PC-9 (cell line): ENCODE measurements around the gene PSRC1. TPM values are rescaled to one million over a fixed set of nuclear protein-coding genes. Genes with fewer than 3 reads are reported as not detected.
"Not testable (repeated sequence)": the region's sequence is repeated elsewhere in the genome, so short reads cannot be mapped to it uniquely, and the experiment has no call there.

Experiments used
- BruUV-seq: library from RNA; stranded (reverse); fragments of 400-500 nt; replicated peaks from 2 replicates; lab custom pipeline; 2021; lab: Mats Ljungman, UMichigan
- CTCF ChIA-PET: fragments of 300-600 bp; sonication (Branson Sonifier 250); formaldehyde crosslinking; loops from one replicate; lab custom pipeline; 2022; ENCODE audit warnings: antibody characterized with exemption; lab: Charles Lee
- POLR2A ChIA-PET: fragments of 300-600 bp; sonication (Branson Sonifier 250); formaldehyde crosslinking; loops from one replicate; lab custom pipeline; 2022; ENCODE audit warnings: antibody characterized with exemption; ENCODE audit not compliant: unreplicated experiment; lab: Charles Lee
- DNase-seq, 2 experiments: peaks; one replicate each; pipeline versions ENCODE4 v3.0.0 to v3.0.0-alpha.2; 2015 to 2022; ENCODE audit warnings: mixed read lengths in 1 of 2
- H2AFZ ChIP-seq: fragments of 200-600 bp; sonication (generic); 2 replicates; pipeline ENCODE4 v1.8.1; 2017; ENCODE audit warnings: antibody characterized with exemption
- H3F3A ChIP-seq: fragments of 200-600 bp; sonication (generic); 2 replicates; pipeline ENCODE4 v1.8.1; 2017; ENCODE audit warnings: antibody characterized with exemption, mild to moderate bottlenecking, low read depth; ENCODE audit not compliant: insufficient read depth
- H3K27ac ChIP-seq: fragments of 200-600 bp; sonication (generic); 2 replicates; pipeline ENCODE4 v1.6.1; 2016; ENCODE audit warnings: mixed run types
- H3K27me3 ChIP-seq: fragments of 200-600 bp; sonication (generic); 2 replicates; pipeline ENCODE4 v1.6.1; 2016; ENCODE audit warnings: low read depth, mixed run types; ENCODE audit not compliant: insufficient read depth
- H3K36me3 ChIP-seq: fragments of 200-600 bp; sonication (generic); 2 replicates; pipeline ENCODE4 v1.6.1; 2016; ENCODE audit warnings: low read depth, mixed run types
- H3K4me1 ChIP-seq: fragments of 200-600 bp; sonication (generic); replicated peaks from 2 replicates; pipeline ENCODE4 v1.6.1; 2016; ENCODE audit warnings: mixed run types; ENCODE audit not compliant: insufficient read depth
- H3K4me2 ChIP-seq: fragments of 200-600 bp; sonication (generic); 2 replicates; pipeline ENCODE4 v1.6.1; 2017; ENCODE audit warnings: mixed run types
- H3K4me3 ChIP-seq: fragments of 200-600 bp; sonication (generic); 2 replicates; pipeline ENCODE4 v1.6.1; 2016; ENCODE audit warnings: mixed run types
- H3K79me2 ChIP-seq: fragments of 200-600 bp; sonication (generic); 2 replicates; pipeline ENCODE4 v1.6.1; 2017; ENCODE audit warnings: low read depth, mixed run types
- H3K9me2 ChIP-seq: fragments of 200-600 bp; sonication (generic); 2 replicates; pipeline ENCODE4 v1.8.1; 2017; ENCODE audit warnings: mild to moderate bottlenecking; ENCODE audit not compliant: insufficient read depth
- H3K9me3 ChIP-seq: fragments of 200-600 bp; sonication (generic); 2 replicates; pipeline ENCODE4 v1.8.1; 2016; ENCODE audit warnings: low read depth; ENCODE audit not compliant: insufficient read depth
- H4K20me1 ChIP-seq: fragments of 200-600 bp; sonication (generic); 2 replicates; pipeline ENCODE4 v1.8.1; 2017; ENCODE audit not compliant: insufficient read depth
- CTCF ChIP-seq: fragments of 200-600 bp; sonication (generic); conservative IDR thresholded peaks from 2 replicates; pipeline ENCODE4 v1.6.1; 2017; ENCODE audit warnings: mixed run types, antibody characterized with exemption, mild to moderate bottlenecking, moderate library complexity
- EZH2 ChIP-seq: fragments of 200-600 bp; sonication (generic); IDR thresholded peaks from 2 replicates; pipeline ENCODE4 v1.8.0; 2017; ENCODE audit warnings: antibody characterized with exemption, low read depth
- intact Hi-C: fragments of 100-400 bp; cut with micrococcal nuclease; formaldehyde crosslinking; loops from one replicate; pipeline ENCODE4 v1.10.0; 2022; ENCODE audit not compliant: unreplicated experiment
- total RNA-seq: library from RNA; stranded (reverse); gene quantifications from 2 replicates; pipeline ENCODE4 v1.2.3, GENCODE V29; 2021

Gene PSRC1
- total RNA-seq, 1 experiment from 2014 or later: 26.4 TPM

DNA sequence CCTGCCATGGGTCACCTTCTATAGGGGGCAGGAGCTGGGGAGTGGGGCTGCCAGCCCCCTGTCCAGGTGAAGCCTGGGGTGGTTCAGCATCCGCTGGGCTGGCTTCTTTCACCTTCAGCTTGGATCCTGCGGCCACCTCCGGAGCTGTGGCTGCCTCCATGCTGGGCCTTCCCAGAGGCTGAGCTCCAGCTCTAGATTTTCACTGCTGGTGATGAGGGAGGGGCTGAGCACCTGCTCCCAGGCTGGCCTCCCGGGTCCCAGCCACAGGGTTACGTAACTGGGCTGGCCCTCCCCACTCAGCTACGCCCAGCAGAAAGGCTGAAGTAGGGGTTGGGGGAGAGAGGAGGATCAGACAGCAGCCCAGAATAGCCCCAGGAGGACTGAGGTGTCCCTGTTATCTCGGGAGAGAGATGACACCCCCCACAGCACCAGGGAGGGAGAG is 23.9 kb upstream of the PSRC1 start, which contains the start of gene MYBPHL:
MYBPHL (minus strand) TSS at position 180 of the 442 bp plus-strand sequence; CDS start at position 160, 20 bp downstream.
- Histone ChIP-seq H3K27ac (no peak within 1 kb of the TSS), H3F3A (no peaks in the 10 kb centered on the region; the same call in 1 of the 2 replicates), H3K27me3 (no peaks in the 10 kb centered on the region), H2AFZ (no peak within 1 kb of the TSS), H3K9me3 (no peaks in the 10 kb centered on the region), H3K4me1 (no peaks in the 10 kb centered on the region), H3K4me2 (no peak within 1 kb of the TSS), H3K79me2 (no peaks in the 10 kb centered on the region), H3K4me3 (no peak within 1 kb of the TSS), H3K36me3 (no peaks in the 10 kb centered on the region), H3K9me2 (no peaks in the 10 kb centered on the region), H4K20me1 (no peaks in the 10 kb centered on the region)
- BruUV-seq: no TSS peak
- intact Hi-C loops: no loop called here
- ChIA-PET POLR2A (no interaction called here), CTCF (no interaction called here)
- TF ChIP-seq CTCF (no peak), EZH2 (no peak)
- no peak for DNase-seq

DNA sequence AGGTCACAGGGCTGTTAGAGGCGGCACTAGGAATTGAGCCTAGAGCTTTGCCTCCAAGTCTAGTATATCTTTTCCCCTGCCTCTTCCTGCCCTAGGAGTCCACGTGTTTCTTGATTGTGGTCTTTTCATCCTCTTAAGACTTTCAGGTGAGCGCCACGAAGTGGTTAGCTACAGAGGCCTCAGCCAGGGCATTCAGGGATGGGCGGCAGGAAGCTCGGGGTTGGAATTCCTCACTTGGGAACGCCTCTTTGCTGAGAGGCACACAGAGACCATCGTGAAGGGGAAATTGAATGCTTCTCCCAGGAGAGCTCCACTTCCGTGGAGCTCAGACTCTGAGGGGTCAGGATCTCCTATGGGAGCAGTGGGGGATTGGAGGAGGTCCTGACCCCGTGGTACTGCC is 23.0 kb upstream of the PSRC1 start:
- H3K9me3 ChIP-seq, DNase-seq, H3K27me3 ChIP-seq, H3K4me2 ChIP-seq, H3K79me2 ChIP-seq, H3K9me2 ChIP-seq, H4K20me1 ChIP-seq, H3F3A ChIP-seq, POLR2A ChIA-PET, BruUV-seq, CTCF ChIA-PET, H3K4me1 ChIP-seq, H3K36me3 ChIP-seq, H2AFZ ChIP-seq, H3K27ac ChIP-seq, intact Hi-C loops, H3K4me3 ChIP-seq: not testable (repeated sequence)

DNA sequence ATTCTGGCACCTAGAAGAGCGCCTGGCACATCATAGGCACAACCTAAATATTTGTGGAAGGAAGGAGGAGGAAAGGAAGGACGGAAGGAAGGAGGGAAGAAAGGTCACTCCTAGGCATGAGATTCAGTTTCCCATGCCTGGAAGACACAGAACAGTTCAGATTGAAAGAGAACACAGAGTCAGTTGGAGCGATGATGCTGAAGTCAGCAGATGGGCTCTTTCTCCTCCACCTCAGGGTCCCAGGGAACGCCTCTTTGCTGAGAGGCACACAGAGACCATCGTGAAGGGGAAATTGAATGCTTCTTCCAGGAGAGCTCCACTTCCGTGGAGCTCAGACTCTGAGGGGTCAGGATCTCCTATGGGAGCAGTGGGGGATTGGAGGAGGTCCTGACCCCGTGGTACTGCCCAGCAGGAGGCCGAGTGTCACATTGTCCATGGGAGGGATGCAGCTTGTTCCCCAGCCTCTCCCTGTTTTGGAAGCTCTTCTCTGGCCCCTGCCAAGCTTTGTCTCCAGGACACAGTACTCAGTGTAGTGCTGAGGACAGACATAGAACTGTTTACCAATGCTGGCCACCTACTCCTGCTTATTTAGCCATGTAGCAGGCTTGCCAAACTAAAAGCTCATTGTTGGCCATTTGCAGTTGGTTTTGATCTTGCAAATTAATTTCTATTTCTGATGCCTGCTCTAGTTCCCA is 21.4 kb upstream of the PSRC1 start:
- H3F3A ChIP-seq: no peaks in the 10 kb centered on the region; the same call in 1 of the 2 replicates
- BruUV-seq: no TSS peak
- no peaks in the 10 kb centered on the region for H4K20me1 ChIP-seq
- H3K27ac ChIP-seq: no peak overlapping the region
- no peaks in the 10 kb centered on the region for H3K79me2 ChIP-seq
- DNase-seq: no peak
- no peaks in the 10 kb centered on the region for H3K9me2 ChIP-seq
- H3K4me3 ChIP-seq: no peak overlapping the region
- CTCF ChIA-PET: no interaction called here
- H3K4me1 ChIP-seq: no peaks in the 10 kb centered on the region
- H3K36me3 ChIP-seq: no peaks in the 10 kb centered on the region
- H3K27me3 ChIP-seq: no peaks in the 10 kb centered on the region
- POLR2A ChIA-PET: no interaction called here
- no peak overlapping the region for H2AFZ ChIP-seq
- intact Hi-C loops: no loop called here
- H3K4me2 ChIP-seq: no peak overlapping the region
- no peak for TF ChIP-seq EZH2
- TF ChIP-seq CTCF: no peak
- H3K9me3 ChIP-seq: no peaks in the 10 kb centered on the region
